GM13976 (cell line): ENCODE data around the gene ST8SIA6.

Source experiments
- DNase-seq: peaks from one replicate; pipeline ENCODE4 v3.0.0; 2012; ENCODE audit warnings: low spot score
- in situ Hi-C: fragments of 300-500 bp; cut with MboI; formaldehyde crosslinking; loops from one replicate; pipeline ENCODE4 v1.12.0; 2022; ENCODE audit warnings: low sequenced_read_pairs, mixed read lengths, inconsistent platforms; ENCODE audit not compliant: unreplicated experiment
- TF ChIP-seq, protein P1 (sequence below): IDR thresholded peaks from 2 replicates; pipeline ENCODE4 v1.5.1; 2012; ENCODE audit warnings: borderline replicate concordance, mild to moderate bottlenecking; ENCODE audit not compliant: insufficient read depth; ENCODE audit errors: extremely low read depth, missing control alignments, control extremely low read depth

Gene ST8SIA6

DNA sequence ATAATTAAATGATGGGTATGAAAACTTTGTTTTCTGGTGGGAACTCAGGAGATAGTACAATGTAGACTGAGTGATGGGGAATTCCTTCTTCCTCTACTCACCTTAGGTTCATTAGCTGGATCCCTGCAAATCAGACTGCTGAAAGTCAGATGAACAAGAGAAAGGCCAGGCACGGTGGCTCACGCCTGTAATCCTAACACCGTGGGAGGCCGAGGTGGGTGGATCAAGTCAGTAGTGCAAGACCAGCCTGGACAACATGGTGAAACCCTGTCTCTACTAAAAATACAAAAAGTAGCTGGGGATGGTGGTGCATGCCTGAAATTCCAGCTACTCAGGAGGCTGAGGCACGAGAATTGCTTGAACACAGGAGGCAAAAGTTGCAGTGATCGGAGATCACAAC is 28.7 kb upstream of the ST8SIA6 start:
- in situ Hi-C loops: no loop called here
- TF ChIP-seq, protein P1, sequence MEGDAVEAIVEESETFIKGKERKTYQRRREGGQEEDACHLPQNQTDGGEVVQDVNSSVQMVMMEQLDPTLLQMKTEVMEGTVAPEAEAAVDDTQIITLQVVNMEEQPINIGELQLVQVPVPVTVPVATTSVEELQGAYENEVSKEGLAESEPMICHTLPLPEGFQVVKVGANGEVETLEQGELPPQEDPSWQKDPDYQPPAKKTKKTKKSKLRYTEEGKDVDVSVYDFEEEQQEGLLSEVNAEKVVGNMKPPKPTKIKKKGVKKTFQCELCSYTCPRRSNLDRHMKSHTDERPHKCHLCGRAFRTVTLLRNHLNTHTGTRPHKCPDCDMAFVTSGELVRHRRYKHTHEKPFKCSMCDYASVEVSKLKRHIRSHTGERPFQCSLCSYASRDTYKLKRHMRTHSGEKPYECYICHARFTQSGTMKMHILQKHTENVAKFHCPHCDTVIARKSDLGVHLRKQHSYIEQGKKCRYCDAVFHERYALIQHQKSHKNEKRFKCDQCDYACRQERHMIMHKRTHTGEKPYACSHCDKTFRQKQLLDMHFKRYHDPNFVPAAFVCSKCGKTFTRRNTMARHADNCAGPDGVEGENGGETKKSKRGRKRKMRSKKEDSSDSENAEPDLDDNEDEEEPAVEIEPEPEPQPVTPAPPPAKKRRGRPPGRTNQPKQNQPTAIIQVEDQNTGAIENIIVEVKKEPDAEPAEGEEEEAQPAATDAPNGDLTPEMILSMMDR: no peak
- no peak for DNase-seq

DNA sequence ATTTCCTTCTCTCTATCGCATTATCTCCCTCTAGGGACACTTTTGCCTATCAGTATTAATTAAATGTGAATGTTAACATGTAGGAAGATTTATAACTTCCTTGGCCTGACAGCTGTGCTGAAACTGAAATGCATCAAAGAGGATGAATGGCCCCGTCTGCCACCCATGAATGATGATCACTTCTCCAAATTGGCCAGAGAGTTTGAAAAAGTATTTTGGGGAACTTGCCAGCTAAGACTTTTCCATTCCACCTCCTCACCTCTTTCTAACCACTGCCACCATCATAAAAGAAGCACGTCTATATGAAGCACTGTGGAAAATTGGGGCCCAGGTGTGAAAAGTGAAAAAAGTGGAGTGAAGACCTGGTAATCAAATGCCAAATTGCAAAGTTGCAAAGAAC is 25.4 kb upstream of the ST8SIA6 start:
- in situ Hi-C loops: no loop called here
- no peak for DNase-seq
- TF ChIP-seq, protein P1: no peak

GRCh38 chr10:17479015-17479615 is 24.7 kb upstream of the ST8SIA6 start:
- in situ Hi-C loops: no loop called here
- DNase-seq: no peak

GRCh38 chr10:17476073-17476472 is 21.7 kb upstream of the ST8SIA6 start:
- TF ChIP-seq, protein P1: no peak
- DNase-seq: no peak
- in situ Hi-C loops: no loop called here

More at GRCh38 chr10:17479015-17479615, 24.7 kb upstream of the ST8SIA6 start:
- TF ChIP-seq, protein P1: no peak

DNA sequence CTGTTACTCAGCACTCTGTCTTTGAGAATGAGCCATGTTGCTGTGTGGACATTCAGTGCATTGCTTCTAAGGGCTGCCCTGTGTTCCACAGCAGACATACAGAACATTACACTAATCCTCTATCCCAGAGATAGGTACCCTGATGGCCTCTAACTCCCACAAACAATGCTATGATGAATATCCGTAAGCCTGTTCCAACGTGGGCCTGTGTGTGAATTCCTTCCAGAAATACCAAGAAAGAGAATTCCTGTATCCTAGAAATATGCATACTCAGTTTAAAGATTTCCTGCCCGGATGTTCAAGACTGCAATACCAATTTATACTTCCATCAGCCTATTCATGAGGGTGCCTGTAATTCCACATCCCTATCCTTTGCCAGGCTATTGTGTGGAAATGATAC is 21.3 kb upstream of the ST8SIA6 start:
- in situ Hi-C loops: no loop called here
- no peak for DNase-seq
- TF ChIP-seq, protein P1: no peak

DNA sequence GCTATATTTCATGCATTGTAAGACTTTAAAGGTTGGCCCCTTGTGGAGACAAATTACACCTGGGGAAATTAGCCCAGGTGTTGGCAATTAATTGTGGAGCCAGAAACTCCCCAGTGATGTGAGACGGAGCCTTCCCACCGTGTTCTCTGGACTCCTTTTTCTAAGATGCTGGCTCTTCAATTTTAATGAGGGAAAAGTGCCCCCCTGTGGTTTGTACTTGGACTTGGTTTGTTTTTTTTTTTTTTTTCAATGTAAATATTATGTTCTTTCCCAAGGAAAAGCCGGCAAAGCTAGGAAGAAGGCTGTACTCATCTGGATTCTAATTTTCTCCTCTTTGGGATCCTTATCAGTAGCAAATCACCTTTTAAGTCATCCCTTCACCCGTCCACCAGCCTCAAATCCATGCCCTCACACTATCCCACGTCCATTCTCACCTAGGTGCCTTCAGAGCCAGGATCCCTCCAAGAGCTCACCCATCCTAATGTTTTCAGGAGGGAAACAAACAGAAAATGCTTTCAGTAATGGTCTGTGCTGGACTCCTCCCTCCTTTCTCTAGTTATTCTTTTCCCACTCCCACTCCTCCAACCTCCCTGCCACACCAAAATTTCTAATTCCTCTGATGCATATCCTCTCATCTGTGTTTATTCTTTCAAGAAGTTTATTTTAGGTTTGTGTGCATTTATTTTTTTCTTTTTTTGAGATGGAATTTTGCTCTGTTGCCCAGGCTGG is 20.4 kb upstream of the ST8SIA6 start:
- TF ChIP-seq, protein P1: no peak
- in situ Hi-C loops: no loop called here
- no peak for DNase-seq
